ENCODE results near the gene ARHGEF28. TPM values are rescaled to one million over a fixed set of nuclear protein-coding genes. Genes with fewer than 3 reads are reported as not detected.

ARHGEF28 gene
- total and polyA plus RNA-seq, 2 donors (not counting 1 experiment from before 2014, with no cell fraction given), result 2.3 to 34.3 TPM

GRCh38 chr5:73939557-73939956 is 313.6 kb downstream of the ARHGEF28 start:
- H3K9me3 ChIP-seq (ENCODE audit: control insufficient read depth, insufficient read depth, low read depth, low read length), result no peaks in the 10 kb centered on the region
- H3K4me3 ChIP-seq (replicated peaks in 1 of 4; ENCODE audit: control extremely low read depth in 1 of 4, insufficient read depth in 1 of 4, low read depth in 3 of 4, low read length in 4 of 4), result no peak overlapping the region
- no peak overlapping the region for H3K4me2 ChIP-seq (ENCODE audit: extremely low read depth, insufficient read depth, low read length)
- no peak overlapping the region for H2AFZ ChIP-seq (ENCODE audit: low read length)
- no peak for TF ChIP-seq EZH2 (IDR thresholded peaks at IDR 0.05; ENCODE audit: low read length, missing control alignments)
- H3K27ac ChIP-seq (ENCODE audit: insufficient read depth, low read length), result no peak overlapping the region
- no peaks in the 10 kb centered on the region for H3K27me3 ChIP-seq (ENCODE audit: control insufficient read depth, insufficient read depth, low read length)
- no peaks in the 10 kb centered on the region for H3K79me2 ChIP-seq (ENCODE audit: control insufficient read depth, insufficient read depth, low read length)
- H3K9ac ChIP-seq (ENCODE audit: insufficient read depth, low read length), result no peak overlapping the region
- no peak for DNase-seq (ENCODE audit: low read depth in 2 of 2)
- H3K4me1 ChIP-seq (ENCODE audit: control insufficient read depth, extremely low read depth, insufficient read depth, low read length), result peaks cover 9% of the 10 kb centered on the region
- no peaks in the 10 kb centered on the region for H4K20me1 ChIP-seq (ENCODE audit: control insufficient read depth, extremely low read depth, insufficient read depth, low read length)
- no peaks in the 10 kb centered on the region for H3K36me3 ChIP-seq (ENCODE audit: control insufficient read depth, insufficient read depth, low read length)

GRCh38 chr5:73940026-73940425 is 314.0 kb downstream of the ARHGEF28 start:
- Histone ChIP-seq H3K9ac (ENCODE audit: insufficient read depth, low read length) (no peak overlapping the region), H2AFZ (ENCODE audit: low read length) (no peak overlapping the region), H4K20me1 (ENCODE audit: control insufficient read depth, extremely low read depth, insufficient read depth, low read length) (no peaks in the 10 kb centered on the region), H3K27ac (ENCODE audit: insufficient read depth, low read length) (no peak overlapping the region), H3K4me1 (ENCODE audit: control insufficient read depth, extremely low read depth, insufficient read depth, low read length) (peaks cover 9% of the 10 kb centered on the region), H3K27me3 (ENCODE audit: control insufficient read depth, insufficient read depth, low read length) (no peaks in the 10 kb centered on the region), H3K4me2 (ENCODE audit: extremely low read depth, insufficient read depth, low read length) (no peak overlapping the region), H3K36me3 (ENCODE audit: control insufficient read depth, insufficient read depth, low read length) (no peaks in the 10 kb centered on the region), H3K79me2 (ENCODE audit: control insufficient read depth, insufficient read depth, low read length) (no peaks in the 10 kb centered on the region), H3K4me3 (replicated peaks in 1 of 4; ENCODE audit: control extremely low read depth in 1 of 4, insufficient read depth in 1 of 4, low read depth in 3 of 4, low read length in 4 of 4) (no peak overlapping the region), H3K9me3 (ENCODE audit: control insufficient read depth, insufficient read depth, low read depth, low read length) (no peaks in the 10 kb centered on the region)
- DNase-seq (ENCODE audit: low read depth in 2 of 2), result peak in 1 of 2 donors; percentile 38
- no peak for TF ChIP-seq CTCF (conservative IDR thresholded peaks at IDR 0.05 in 1 of 2, IDR thresholded peaks at IDR 0.05 in 1 of 2; ENCODE audit: low read depth in 1 of 2, low read length in 2 of 2)
- no peak for TF ChIP-seq EZH2 (IDR thresholded peaks at IDR 0.05; ENCODE audit: low read length, missing control alignments)

- TF ChIP-seq EZH2 (IDR thresholded peaks at IDR 0.05; ENCODE audit: low read length, missing control alignments) (no peak), CTCF (conservative IDR thresholded peaks at IDR 0.05 in 1 of 2, IDR thresholded peaks at IDR 0.05 in 1 of 2; ENCODE audit: low read depth in 1 of 2, low read length in 2 of 2) (no peak)
- Histone ChIP-seq H3K36me3 (ENCODE audit: control insufficient read depth, insufficient read depth, low read length) (no peaks in the 10 kb centered on the region), H2AFZ (ENCODE audit: low read length) (no peak overlapping the region), H4K20me1 (ENCODE audit: control insufficient read depth, extremely low read depth, insufficient read depth, low read length) (no peaks in the 10 kb centered on the region), H3K27me3 (ENCODE audit: control insufficient read depth, insufficient read depth, low read length) (no peaks in the 10 kb centered on the region), H3K4me3 (replicated peaks in 1 of 4; ENCODE audit: control extremely low read depth in 1 of 4, insufficient read depth in 1 of 4, low read depth in 3 of 4, low read length in 4 of 4) (no peak overlapping the region), H3K9me3 (ENCODE audit: control insufficient read depth, insufficient read depth, low read depth, low read length) (no peaks in the 10 kb centered on the region), H3K9ac (ENCODE audit: insufficient read depth, low read length) (no peak overlapping the region), H3K4me2 (ENCODE audit: extremely low read depth, insufficient read depth, low read length) (no peak overlapping the region), H3K4me1 (ENCODE audit: control insufficient read depth, extremely low read depth, insufficient read depth, low read length) (peaks cover 9% of the 10 kb centered on the region), H3K79me2 (ENCODE audit: control insufficient read depth, insufficient read depth, low read length) (no peaks in the 10 kb centered on the region), H3K27ac (ENCODE audit: insufficient read depth, low read length) (no peak overlapping the region)
- DNase-seq (ENCODE audit: low read depth in 2 of 2), result no peak
Measured at GRCh38 chr5:73940801-73941200, 314.8 kb downstream of the ARHGEF28 start.

Measured in fibroblast of lung (primary cell).